Vein endothelial cell (primary cell): ENCODE measurements around the gene ADARB2. TPM values are rescaled to one million over a fixed set of nuclear protein-coding genes. Genes with fewer than 3 reads are reported as not detected.

Experiments
- total RNA-seq: library from RNA; depleted of rRNA; stranded (reverse); fragments of >200 nt; gene quantifications from 2 replicates; pipeline ENCODE4 v1.2.3, GENCODE V29; 2012

Gene ADARB2
- under 0.01 TPM in 1 of 2 replicates, not detected in the other for total RNA-seq

DNA sequence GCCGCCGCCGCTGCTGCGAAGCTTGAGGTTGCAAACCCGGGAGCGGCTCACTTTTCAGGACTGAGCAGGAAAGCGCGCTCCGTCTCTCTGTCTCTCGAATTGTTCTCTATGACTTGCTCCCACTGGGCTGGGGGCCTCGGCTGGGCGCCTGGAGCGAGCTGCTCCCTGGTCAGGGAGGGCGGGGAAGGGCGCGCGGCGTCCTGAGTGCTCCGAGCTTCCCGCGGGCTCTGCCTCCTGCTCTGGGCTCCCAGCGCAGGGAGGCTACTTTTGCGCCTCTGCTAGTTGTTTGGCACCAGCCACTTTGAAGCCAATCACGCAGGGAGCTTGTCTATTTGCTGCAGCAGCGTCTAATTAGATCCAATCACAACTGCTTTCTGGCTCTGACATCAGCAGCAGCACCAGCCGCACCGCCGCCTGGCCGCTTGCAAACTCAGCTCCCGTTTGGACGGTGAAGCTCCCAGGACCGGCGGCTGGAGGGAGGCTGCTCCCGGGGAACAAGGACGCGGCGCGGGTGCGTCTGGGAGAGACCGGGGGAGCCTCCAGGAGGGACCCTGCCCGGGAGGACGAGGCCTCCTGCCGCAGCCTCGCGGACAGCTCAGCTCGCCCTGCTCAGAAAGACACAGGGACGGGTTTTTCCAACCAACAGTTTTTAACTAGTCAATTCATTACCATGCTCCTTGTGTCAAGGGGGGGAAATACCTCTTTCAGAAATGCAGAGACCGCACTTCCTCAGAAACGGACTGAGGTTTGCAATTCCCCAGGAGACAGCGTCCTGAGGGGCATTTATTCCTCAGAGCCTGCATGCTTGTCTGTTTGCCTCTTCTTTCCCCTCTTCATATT, at the start of gene ADARB2:
Gene ADARB2, minus strand, starts transcription at position 304 of the 840 bp plus-strand sequence.

